ENCODE measurements around the gene POU6F1.

DNA sequence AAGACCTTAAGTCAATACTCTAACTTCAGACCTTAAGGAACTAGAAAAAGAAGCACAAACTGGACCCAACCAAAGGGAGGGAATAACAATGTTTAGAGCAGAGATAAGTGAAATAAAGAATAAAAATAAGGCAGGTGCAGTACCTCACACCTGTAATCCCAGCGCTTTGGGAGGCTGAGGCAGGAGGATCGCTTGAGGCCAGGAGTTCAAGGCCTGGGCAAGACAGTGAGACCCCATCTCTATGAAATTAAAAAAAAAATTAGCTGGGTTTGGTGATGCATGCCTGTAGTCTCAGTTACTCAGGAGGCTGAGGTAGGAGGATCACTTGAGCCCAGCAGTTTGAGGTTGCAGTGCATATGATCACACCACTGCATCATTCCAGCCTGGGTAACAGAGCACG, 54.1 kb downstream of the POU6F1 start:
- TF ChIP-seq, protein P1, sequence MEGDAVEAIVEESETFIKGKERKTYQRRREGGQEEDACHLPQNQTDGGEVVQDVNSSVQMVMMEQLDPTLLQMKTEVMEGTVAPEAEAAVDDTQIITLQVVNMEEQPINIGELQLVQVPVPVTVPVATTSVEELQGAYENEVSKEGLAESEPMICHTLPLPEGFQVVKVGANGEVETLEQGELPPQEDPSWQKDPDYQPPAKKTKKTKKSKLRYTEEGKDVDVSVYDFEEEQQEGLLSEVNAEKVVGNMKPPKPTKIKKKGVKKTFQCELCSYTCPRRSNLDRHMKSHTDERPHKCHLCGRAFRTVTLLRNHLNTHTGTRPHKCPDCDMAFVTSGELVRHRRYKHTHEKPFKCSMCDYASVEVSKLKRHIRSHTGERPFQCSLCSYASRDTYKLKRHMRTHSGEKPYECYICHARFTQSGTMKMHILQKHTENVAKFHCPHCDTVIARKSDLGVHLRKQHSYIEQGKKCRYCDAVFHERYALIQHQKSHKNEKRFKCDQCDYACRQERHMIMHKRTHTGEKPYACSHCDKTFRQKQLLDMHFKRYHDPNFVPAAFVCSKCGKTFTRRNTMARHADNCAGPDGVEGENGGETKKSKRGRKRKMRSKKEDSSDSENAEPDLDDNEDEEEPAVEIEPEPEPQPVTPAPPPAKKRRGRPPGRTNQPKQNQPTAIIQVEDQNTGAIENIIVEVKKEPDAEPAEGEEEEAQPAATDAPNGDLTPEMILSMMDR (IDR thresholded peaks at IDR 0.05) = no peak
- no peak for TF ChIP-seq POLR2A (IDR thresholded peaks at IDR 0.05)
